Measurements from ENCODE around the gene ADAM8. TPM values are rescaled to one million over a fixed set of nuclear protein-coding genes. Genes with fewer than 3 reads are reported as not detected.

Gene ADAM8
- total and polyA plus RNA-seq, 2 of the 4 experiments (the other 2 are of a cell fraction), result under 0.01 to 0.74 TPM

DNA sequence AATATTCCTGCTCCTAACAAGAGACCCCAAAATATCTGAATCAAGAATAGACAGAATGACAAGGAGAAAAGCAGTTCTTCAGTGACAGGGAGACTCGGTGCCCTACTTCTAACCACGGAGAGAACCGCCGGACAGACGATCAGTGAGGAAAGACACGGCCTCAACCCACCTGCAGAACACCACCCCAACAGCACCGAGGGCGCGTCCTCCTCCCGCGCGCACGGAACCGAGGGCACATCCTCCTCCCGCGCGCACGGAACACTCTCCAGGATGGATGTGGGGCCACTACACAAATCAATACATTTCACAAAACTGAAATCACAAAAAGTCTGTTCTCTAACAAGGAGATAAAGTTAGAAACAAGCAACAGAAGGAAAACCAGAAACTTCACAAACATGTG lies 9.7 kb upstream of the ADAM8 start:
- Histone ChIP-seq H2BK15ac (ENCODE audit: low read depth, low read length) (no peak overlapping the region), H2AK5ac (ENCODE audit: low read depth, low read length) (no peak overlapping the region), H4K8ac (ENCODE audit: low read depth in 2 of 2, low read length in 2 of 2) (no peak overlapping the region), H3K9me1 (ENCODE audit: insufficient read depth, low read length) (no peaks in the 10 kb centered on the region), H2BK20ac (ENCODE audit: low read depth, low read length) (no peak overlapping the region), H3K9me3 (ENCODE audit: control insufficient read depth, insufficient read depth, low read length) (no peaks in the 10 kb centered on the region), H3K18ac (ENCODE audit: low read depth, low read length) (no peak overlapping the region), H4K91ac (ENCODE audit: insufficient read depth, low read depth, low read length) (no peak overlapping the region), H3K79me1 (ENCODE audit: low read depth in 1 of 2, low read length in 2 of 2) (peaks cover 3 to 17% of the 10 kb centered on the region in 2 experiments; a peak in 3 of 4 replicates), H4K5ac (ENCODE audit: low read depth, low read length) (no peak overlapping the region), H3K14ac (replicated peaks; ENCODE audit: low read depth, low read length) (no peak overlapping the region), H4K20me1 (ENCODE audit: insufficient read depth, low read length) (no peaks in the 10 kb centered on the region), H3K27ac (ENCODE audit: insufficient read depth, low read length) (no peak overlapping the region), H2BK120ac (ENCODE audit: low read depth, low read length) (no peak overlapping the region), H3K36me3 (ENCODE audit: control insufficient read depth, insufficient read depth, low read length) (peaks cover 75% of the 10 kb centered on the region), H3K4me1 (ENCODE audit: control insufficient read depth, insufficient read depth, low read length) (no peaks in the 10 kb centered on the region), H2AFZ (replicated peaks; ENCODE audit: low read length, poor library complexity) (no peak overlapping the region), H3K27me3 (ENCODE audit: control insufficient read depth, insufficient read depth, low read length) (no peaks in the 10 kb centered on the region), H3K4me2 (ENCODE audit: low read depth, low read length) (no peak overlapping the region), H2BK5ac (ENCODE audit: low read depth, low read length, poor library complexity, severe bottlenecking) (no peak overlapping the region), H3K4me3 (ENCODE audit: insufficient read depth, low read depth, low read length) (no peak overlapping the region), H3K4ac (ENCODE audit: low read depth, low read length) (no peak overlapping the region), H3K56ac (ENCODE audit: extremely low read depth, insufficient read depth, low read length) (no peak overlapping the region), H2AK9ac (replicated peaks; ENCODE audit: low read depth, low read length, poor library complexity) (no peak overlapping the region), H3K23ac (ENCODE audit: low read depth, low read length) (no peak overlapping the region), H3K9ac (ENCODE audit: low read depth, low read length) (no peak overlapping the region)
- TF ChIP-seq POLR2A (IDR thresholded peaks at IDR 0.05; ENCODE audit: low read depth, low read length) (no peak), CEBPB (IDR thresholded peaks at IDR 0.05; ENCODE audit: low read depth, low read length) (no peak), CHD1 (IDR thresholded peaks at IDR 0.05; ENCODE audit: low read depth, low read length) (no peak), NFE2L2 (IDR thresholded peaks at IDR 0.05; ENCODE audit: low read depth, low read length) (no peak), MXI1 (IDR thresholded peaks at IDR 0.05; ENCODE audit: borderline replicate concordance, low read depth, low read length) (no peak)
- no peak for ATAC-seq (ENCODE audit: low read depth)
- in situ Hi-C loops (cut with MboI; ENCODE audit: low sequenced_read_pairs), result no loop called here
- 99% methylated on average over 14 of the region's 18 CpGs; no CpG with 5 or more reads in 1 of the 2 experiments for WGBS, 2 experiments (ENCODE audit: extremely low coverage in 2 of 2, insufficient read length in 1 of 2)
- dilution Hi-C loops (cut with HindIII; ENCODE audit: low sequenced_read_pairs, unreplicated experiment), result no loop called here
- intact Hi-C loops (cut with micrococcal nuclease), result no loop called here
- ChIA-PET POLR2A (ENCODE audit: unreplicated experiment) (no interaction called here), CTCF (no interaction called here)
- no TSS peak for BruUV-seq (replicated peaks)
- DNase-seq, result no peak
